WTC11 (cell line): ENCODE measurements around the gene ARHGEF28. TPM values are rescaled to one million over a fixed set of nuclear protein-coding genes. Genes with fewer than 3 reads are reported as not detected.

Experiments
- ATAC-seq: fragments of 200-7000 bp; cut with Tn5 transposase; 2 replicates; pipeline ENCODE4 v1.10.0; 2021; ENCODE audit warnings: mild to moderate bottlenecking, moderate library complexity
- CTCF ChIA-PET: fragments of 300-600 bp; sonication (Branson Sonifier 250); formaldehyde crosslinking; loops from one replicate; lab custom pipeline; 2021; ENCODE audit warnings: antibody characterized with exemption; lab: Charles Lee
- POLR2A ChIA-PET: fragments of 350-600 bp; sonication (Branson Sonifier 250); formaldehyde crosslinking; loops from one replicate; lab custom pipeline; 2021; ENCODE audit warnings: antibody characterized with exemption; lab: Charles Lee
- DNase-seq: peaks from one replicate; pipeline ENCODE4 v3.0.0; 2021; ENCODE audit warnings: low spot score
- H3K27ac Mint-ChIP-seq: 2 replicates; pipeline ENCODE4 v1.8.0; 2021; ENCODE audit warnings: mixed read lengths
- H3K27me3 Mint-ChIP-seq: 2 replicates; pipeline ENCODE4 v1.8.0; 2021; ENCODE audit warnings: low read depth, mild to moderate bottlenecking, moderate library complexity, mixed read lengths
- H3K36me3 Mint-ChIP-seq: 2 replicates; pipeline ENCODE4 v1.8.0; 2021; ENCODE audit warnings: mixed read lengths
- H3K4me1 Mint-ChIP-seq: 2 replicates; pipeline ENCODE4 v1.8.0; 2022; ENCODE audit warnings: mixed read lengths
- H3K4me3 Mint-ChIP-seq: 2 replicates; pipeline ENCODE4 v1.8.0; 2021; ENCODE audit warnings: mild to moderate bottlenecking, moderate library complexity, mixed read lengths
- H3K9me3 Mint-ChIP-seq: 2 replicates; pipeline ENCODE4 v1.8.0; 2021; ENCODE audit warnings: mixed read lengths
- NR1H2 ChIP-seq: sonication (generic); formaldehyde crosslinking; IDR thresholded peaks from 2 replicates; pipeline ENCODE4 v1.9.0; 2021; ENCODE audit warnings: mild to moderate bottlenecking, moderate library complexity, missing genetic modification reagents
- NR2C2 ChIP-seq: sonication (generic); formaldehyde crosslinking; IDR thresholded peaks from 2 replicates; pipeline ENCODE4 v1.8.0; 2022; ENCODE audit warnings: mild to moderate bottlenecking, missing genetic modification reagents
- PRRX2 ChIP-seq: fragments of 250-450 bp; sonication (Bioruptor Pico); IDR thresholded peaks from 2 replicates; pipeline ENCODE4 v1.8.0; 2021; ENCODE audit warnings: mild to moderate bottlenecking
- TEAD4 ChIP-seq: sonication (generic); formaldehyde crosslinking; IDR thresholded peaks from 2 replicates; pipeline ENCODE4 v1.8.0; 2022; ENCODE audit warnings: mild to moderate bottlenecking, missing genetic modification reagents
- ZNF138 ChIP-seq: sonication (generic); formaldehyde crosslinking; conservative IDR thresholded peaks from 2 replicates; pipeline ENCODE4 v1.8.1; 2022; ENCODE audit warnings: mild to moderate bottlenecking, moderate library complexity, missing genetic modification reagents
- ZNF317 ChIP-seq: sonication (generic); formaldehyde crosslinking; IDR thresholded peaks from 2 replicates; pipeline ENCODE4 v1.8.1; 2023; ENCODE audit warnings: low read depth, mild to moderate bottlenecking, moderate library complexity, missing genetic modification reagents, borderline replicate concordance
- total RNA-seq: library from RNA; stranded (reverse); gene quantifications from 3 replicates; pipeline ENCODE4 v1.2.3, GENCODE V29; 2021
- TF ChIP-seq, protein P1 (sequence below): fragments of 200-600 bp; IDR thresholded peaks from 2 replicates; pipeline ENCODE4 v1.8.0; 2022; ENCODE audit warnings: antibody characterized with exemption
- TF ChIP-seq, protein P2 (sequence below): sonication (generic); formaldehyde crosslinking; IDR thresholded peaks from 2 replicates; pipeline ENCODE4 v1.8.1; 2023; ENCODE audit warnings: mild to moderate bottlenecking, missing genetic modification reagents, moderate library complexity
- TF ChIP-seq, protein P3 (sequence below): sonication (generic); formaldehyde crosslinking; IDR thresholded peaks from 2 replicates; pipeline ENCODE4 v1.8.0; 2023; ENCODE audit warnings: missing genetic modification reagents, mild to moderate bottlenecking, borderline replicate concordance
- TF ChIP-seq, protein P4 (sequence below): sonication (generic); formaldehyde crosslinking; conservative IDR thresholded peaks from 2 replicates; pipeline ENCODE4 v1.8.1; 2023; ENCODE audit warnings: mild to moderate bottlenecking, low read depth, missing genetic modification reagents, moderate library complexity
- TF ChIP-seq, protein P5 (sequence below): fragments of 250-450 bp; sonication (Bioruptor Pico); IDR thresholded peaks from 2 replicates; pipeline ENCODE4 v1.9.0; 2021; ENCODE audit warnings: mild to moderate bottlenecking
- TF ChIP-seq, protein P6 (sequence below): sonication (generic); formaldehyde crosslinking; IDR thresholded peaks from 2 replicates; pipeline ENCODE4 v1.8.0; 2022; ENCODE audit warnings: mild to moderate bottlenecking, missing genetic modification reagents

The ARHGEF28 gene
- total RNA-seq, 1 experiment from 2014 or later = 0.96 TPM

DNA sequence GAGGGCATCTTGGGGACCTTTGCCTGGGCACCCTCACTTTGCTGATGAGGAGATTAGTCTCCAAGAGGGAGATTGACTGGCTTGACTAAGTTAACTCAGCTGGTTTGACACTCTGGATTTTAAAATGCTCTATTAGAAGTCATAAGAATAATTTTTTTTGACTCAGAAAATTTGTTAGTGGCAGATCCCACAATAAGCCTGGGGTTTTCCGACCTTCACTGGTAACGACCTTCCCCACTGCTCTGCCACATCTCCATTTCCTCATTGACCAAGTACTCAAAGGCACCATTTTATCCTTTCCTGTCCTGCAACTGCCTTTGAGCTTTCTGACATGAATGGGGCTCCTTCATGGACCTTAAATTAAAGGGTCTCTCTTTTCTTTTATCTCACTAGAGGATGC, 67.0 kb downstream of the ARHGEF28 start (continued):
- TF ChIP-seq, protein P1, sequence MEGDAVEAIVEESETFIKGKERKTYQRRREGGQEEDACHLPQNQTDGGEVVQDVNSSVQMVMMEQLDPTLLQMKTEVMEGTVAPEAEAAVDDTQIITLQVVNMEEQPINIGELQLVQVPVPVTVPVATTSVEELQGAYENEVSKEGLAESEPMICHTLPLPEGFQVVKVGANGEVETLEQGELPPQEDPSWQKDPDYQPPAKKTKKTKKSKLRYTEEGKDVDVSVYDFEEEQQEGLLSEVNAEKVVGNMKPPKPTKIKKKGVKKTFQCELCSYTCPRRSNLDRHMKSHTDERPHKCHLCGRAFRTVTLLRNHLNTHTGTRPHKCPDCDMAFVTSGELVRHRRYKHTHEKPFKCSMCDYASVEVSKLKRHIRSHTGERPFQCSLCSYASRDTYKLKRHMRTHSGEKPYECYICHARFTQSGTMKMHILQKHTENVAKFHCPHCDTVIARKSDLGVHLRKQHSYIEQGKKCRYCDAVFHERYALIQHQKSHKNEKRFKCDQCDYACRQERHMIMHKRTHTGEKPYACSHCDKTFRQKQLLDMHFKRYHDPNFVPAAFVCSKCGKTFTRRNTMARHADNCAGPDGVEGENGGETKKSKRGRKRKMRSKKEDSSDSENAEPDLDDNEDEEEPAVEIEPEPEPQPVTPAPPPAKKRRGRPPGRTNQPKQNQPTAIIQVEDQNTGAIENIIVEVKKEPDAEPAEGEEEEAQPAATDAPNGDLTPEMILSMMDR = no peak
- TF ChIP-seq, protein P2, sequence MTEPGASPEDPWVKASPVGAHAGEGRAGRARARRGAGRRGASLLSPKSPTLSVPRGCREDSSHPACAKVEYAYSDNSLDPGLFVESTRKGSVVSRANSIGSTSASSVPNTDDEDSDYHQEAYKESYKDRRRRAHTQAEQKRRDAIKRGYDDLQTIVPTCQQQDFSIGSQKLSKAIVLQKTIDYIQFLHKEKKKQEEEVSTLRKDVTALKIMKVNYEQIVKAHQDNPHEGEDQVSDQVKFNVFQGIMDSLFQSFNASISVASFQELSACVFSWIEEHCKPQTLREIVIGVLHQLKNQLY (CRISPR knock-in tag) = no peak

DNA sequence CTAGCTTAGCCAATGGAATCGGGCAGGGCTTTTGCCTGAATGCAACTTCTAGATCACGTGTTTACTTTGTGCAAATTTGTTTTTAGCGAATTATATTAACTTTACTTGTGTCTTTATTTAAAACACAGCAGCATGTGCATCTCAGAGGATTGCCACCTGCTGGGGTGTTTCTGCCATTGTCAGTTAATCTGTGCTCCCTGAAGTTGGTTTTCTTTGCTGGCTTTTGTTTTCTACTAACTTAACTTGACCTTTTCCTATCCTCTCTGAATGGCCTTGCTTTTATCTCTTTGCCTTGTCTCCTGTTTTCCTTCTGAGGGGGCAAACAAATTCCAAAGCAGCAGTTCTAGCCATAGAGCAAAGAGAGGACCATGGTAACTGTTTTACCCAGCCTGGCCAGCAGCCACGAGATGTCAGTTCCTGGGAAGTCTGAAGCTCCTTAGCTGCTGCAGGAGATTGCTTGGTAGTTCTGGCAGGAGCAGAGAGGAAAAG, 67.6 kb downstream of the ARHGEF28 start:
- Mint-ChIP-seq H3K4me1 (peaks cover 30% of the 10 kb centered on the region), H3K4me3 (no peak overlapping the region), H3K27me3 (no peaks in the 10 kb centered on the region; the same call in 1 of the 2 replicates), H3K9me3 (no peaks in the 10 kb centered on the region), H3K27ac (no peak overlapping the region), H3K36me3 (no peaks in the 10 kb centered on the region)
- ATAC-seq (peak; percentile 72), DNase-seq (peak; percentile 14)
- ChIA-PET POLR2A (no interaction called here), CTCF (interaction anchor here (0.7 to 2.1 kb wide), 9 partner anchors 10 to 174 kb away, joined by 3 to 11 read pairs (median 4); partner anchors contain the start of gene ARHGEF28)
- TF ChIP-seq, protein P3, sequence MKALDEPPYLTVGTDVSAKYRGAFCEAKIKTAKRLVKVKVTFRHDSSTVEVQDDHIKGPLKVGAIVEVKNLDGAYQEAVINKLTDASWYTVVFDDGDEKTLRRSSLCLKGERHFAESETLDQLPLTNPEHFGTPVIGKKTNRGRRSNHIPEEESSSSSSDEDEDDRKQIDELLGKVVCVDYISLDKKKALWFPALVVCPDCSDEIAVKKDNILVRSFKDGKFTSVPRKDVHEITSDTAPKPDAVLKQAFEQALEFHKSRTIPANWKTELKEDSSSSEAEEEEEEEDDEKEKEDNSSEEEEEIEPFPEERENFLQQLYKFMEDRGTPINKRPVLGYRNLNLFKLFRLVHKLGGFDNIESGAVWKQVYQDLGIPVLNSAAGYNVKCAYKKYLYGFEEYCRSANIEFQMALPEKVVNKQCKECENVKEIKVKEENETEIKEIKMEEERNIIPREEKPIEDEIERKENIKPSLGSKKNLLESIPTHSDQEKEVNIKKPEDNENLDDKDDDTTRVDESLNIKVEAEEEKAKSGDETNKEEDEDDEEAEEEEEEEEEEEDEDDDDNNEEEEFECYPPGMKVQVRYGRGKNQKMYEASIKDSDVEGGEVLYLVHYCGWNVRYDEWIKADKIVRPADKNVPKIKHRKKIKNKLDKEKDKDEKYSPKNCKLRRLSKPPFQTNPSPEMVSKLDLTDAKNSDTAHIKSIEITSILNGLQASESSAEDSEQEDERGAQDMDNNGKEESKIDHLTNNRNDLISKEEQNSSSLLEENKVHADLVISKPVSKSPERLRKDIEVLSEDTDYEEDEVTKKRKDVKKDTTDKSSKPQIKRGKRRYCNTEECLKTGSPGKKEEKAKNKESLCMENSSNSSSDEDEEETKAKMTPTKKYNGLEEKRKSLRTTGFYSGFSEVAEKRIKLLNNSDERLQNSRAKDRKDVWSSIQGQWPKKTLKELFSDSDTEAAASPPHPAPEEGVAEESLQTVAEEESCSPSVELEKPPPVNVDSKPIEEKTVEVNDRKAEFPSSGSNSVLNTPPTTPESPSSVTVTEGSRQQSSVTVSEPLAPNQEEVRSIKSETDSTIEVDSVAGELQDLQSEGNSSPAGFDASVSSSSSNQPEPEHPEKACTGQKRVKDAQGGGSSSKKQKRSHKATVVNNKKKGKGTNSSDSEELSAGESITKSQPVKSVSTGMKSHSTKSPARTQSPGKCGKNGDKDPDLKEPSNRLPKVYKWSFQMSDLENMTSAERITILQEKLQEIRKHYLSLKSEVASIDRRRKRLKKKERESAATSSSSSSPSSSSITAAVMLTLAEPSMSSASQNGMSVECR (CRISPR knock-in tag) = no peak
- TF ChIP-seq, protein P1 = 0 out of 2 replicates have a peak, but pooled peaks have one; percentile 3
- TF ChIP-seq NR1H2 (CRISPR knock-in tag) (no peak), ZNF138 (CRISPR knock-in tag) (no peak)
- TF ChIP-seq, protein P4, sequence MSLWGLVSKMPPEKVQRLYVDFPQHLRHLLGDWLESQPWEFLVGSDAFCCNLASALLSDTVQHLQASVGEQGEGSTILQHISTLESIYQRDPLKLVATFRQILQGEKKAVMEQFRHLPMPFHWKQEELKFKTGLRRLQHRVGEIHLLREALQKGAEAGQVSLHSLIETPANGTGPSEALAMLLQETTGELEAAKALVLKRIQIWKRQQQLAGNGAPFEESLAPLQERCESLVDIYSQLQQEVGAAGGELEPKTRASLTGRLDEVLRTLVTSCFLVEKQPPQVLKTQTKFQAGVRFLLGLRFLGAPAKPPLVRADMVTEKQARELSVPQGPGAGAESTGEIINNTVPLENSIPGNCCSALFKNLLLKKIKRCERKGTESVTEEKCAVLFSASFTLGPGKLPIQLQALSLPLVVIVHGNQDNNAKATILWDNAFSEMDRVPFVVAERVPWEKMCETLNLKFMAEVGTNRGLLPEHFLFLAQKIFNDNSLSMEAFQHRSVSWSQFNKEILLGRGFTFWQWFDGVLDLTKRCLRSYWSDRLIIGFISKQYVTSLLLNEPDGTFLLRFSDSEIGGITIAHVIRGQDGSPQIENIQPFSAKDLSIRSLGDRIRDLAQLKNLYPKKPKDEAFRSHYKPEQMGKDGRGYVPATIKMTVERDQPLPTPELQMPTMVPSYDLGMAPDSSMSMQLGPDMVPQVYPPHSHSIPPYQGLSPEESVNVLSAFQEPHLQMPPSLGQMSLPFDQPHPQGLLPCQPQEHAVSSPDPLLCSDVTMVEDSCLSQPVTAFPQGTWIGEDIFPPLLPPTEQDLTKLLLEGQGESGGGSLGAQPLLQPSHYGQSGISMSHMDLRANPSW (CRISPR knock-in tag) = no peak

DNA sequence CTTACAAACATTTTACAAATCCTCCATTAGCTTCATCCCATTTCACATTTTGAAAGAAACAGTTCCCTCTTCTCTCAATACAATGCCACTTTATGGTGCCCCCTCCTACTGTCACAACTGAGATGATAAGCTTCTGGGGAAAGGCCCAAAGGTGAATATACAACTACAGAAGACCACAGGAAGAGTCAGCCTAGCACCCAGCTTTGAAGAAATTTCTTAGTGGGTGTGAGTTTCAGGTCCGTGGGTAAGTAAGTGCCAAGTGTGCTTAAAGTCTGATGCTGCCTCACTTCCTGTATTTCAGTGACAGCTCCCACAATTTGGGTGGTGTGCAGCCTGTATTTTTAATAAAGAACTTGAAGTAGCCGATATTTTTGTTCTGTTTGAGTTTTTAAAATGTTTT, 68.1 kb downstream of the ARHGEF28 start:
- Mint-ChIP-seq H3K4me1 (peaks cover 30% of the 10 kb centered on the region), H3K9me3 (no peaks in the 10 kb centered on the region), H3K27me3 (no peaks in the 10 kb centered on the region; the same call in 1 of the 2 replicates), H3K36me3 (no peaks in the 10 kb centered on the region), H3K4me3 (no peak overlapping the region), H3K27ac (no peak overlapping the region)
- ATAC-seq (no peak), DNase-seq (no peak)
- POLR2A ChIA-PET = no interaction called here
- CTCF ChIA-PET = interaction anchor here (1.2 to 2.1 kb wide), 4 partner anchors 12 to 103 kb away, joined by 3 to 11 read pairs (median 6); no protein-coding TSS in a partner anchor
- TF ChIP-seq, protein P5, sequence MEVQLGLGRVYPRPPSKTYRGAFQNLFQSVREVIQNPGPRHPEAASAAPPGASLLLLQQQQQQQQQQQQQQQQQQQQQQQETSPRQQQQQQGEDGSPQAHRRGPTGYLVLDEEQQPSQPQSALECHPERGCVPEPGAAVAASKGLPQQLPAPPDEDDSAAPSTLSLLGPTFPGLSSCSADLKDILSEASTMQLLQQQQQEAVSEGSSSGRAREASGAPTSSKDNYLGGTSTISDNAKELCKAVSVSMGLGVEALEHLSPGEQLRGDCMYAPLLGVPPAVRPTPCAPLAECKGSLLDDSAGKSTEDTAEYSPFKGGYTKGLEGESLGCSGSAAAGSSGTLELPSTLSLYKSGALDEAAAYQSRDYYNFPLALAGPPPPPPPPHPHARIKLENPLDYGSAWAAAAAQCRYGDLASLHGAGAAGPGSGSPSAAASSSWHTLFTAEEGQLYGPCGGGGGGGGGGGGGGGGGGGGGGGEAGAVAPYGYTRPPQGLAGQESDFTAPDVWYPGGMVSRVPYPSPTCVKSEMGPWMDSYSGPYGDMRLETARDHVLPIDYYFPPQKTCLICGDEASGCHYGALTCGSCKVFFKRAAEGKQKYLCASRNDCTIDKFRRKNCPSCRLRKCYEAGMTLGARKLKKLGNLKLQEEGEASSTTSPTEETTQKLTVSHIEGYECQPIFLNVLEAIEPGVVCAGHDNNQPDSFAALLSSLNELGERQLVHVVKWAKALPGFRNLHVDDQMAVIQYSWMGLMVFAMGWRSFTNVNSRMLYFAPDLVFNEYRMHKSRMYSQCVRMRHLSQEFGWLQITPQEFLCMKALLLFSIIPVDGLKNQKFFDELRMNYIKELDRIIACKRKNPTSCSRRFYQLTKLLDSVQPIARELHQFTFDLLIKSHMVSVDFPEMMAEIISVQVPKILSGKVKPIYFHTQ (CRISPR knock-in tag) = no peak
- TF ChIP-seq TEAD4 (CRISPR knock-in tag) (no peak), PRRX2 (CRISPR knock-in tag) (no peak), NR2C2 (no peak), ZNF317 (CRISPR knock-in tag) (no peak)
- TF ChIP-seq, protein P6, sequence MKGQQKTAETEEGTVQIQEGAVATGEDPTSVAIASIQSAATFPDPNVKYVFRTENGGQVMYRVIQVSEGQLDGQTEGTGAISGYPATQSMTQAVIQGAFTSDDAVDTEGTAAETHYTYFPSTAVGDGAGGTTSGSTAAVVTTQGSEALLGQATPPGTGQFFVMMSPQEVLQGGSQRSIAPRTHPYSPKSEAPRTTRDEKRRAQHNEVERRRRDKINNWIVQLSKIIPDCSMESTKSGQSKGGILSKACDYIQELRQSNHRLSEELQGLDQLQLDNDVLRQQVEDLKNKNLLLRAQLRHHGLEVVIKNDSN (CRISPR knock-in tag) = no peak
